Urinary bladder (tissue), 4 donors: ENCODE results near the gene PRICKLE2. TPM values are rescaled to one million over a fixed set of nuclear protein-coding genes. Genes with fewer than 3 reads are reported as not detected.

ENCODE experiments used
- DNase-seq: peaks from one replicate; pipeline ENCODE4 v3.0.0-alpha.2; 2015; ENCODE audit errors: extremely low spot score
- H3K27ac ChIP-seq: one replicate; pipeline ENCODE4 v1.5.1; 2013; ENCODE audit warnings: low read depth, mild to moderate bottlenecking, moderate library complexity
- H3K36me3 ChIP-seq: one replicate; pipeline ENCODE4 v1.6.1; 2013; ENCODE audit warnings: mild to moderate bottlenecking, moderate library complexity; ENCODE audit not compliant: insufficient read depth
- H3K4me1 ChIP-seq: one replicate; pipeline ENCODE4 v1.6.1; 2013; ENCODE audit warnings: mild to moderate bottlenecking, moderate library complexity; ENCODE audit not compliant: insufficient read depth
- H3K4me3 ChIP-seq: one replicate; pipeline ENCODE4 v1.5.1; 2013; ENCODE audit warnings: low read depth, low read length
- WGBS: extraction: QIAGEN DNeasy Blood & Tissue Kit; methylation state at CpG from one replicate; pipeline ENCODE4 v1.1.7; 2013; 5-methylcytosine and 5-hydroxymethylcytosine counted together
- polyA plus RNA-seq: library from polyadenylated mRNA; stranded (reverse); fragments of 200-250 nt; gene quantifications from one replicate; pipeline ENCODE4 v1.2.3, GENCODE V29; 2013
- total RNA-seq: library from RNA; depleted of rRNA; stranded (reverse); fragments of >200 nt; gene quantifications from one replicate; pipeline ENCODE4 v1.2.3, GENCODE V29; 2014
- donor health status: healthy with polysubstance abuse.
- donor health status: healthy.

PRICKLE2 gene
- total and polyA plus RNA-seq, 2 donors = 22.4 to 89.7 TPM

- no peak for DNase-seq
- Histone ChIP-seq H3K27ac (no peak overlapping the region), H3K36me3 (peaks cover 2% of the 10 kb centered on the region), H3K4me1 (no peaks in the 10 kb centered on the region), H3K4me3 (no peak overlapping the region)
- WGBS = 93% methylated on average over 4 of the region's 4 CpGs
Observed at GRCh38 chr3:64262574-64263114, 37.4 kb upstream of the PRICKLE2 start.

GRCh38 chr3:64260431-64260830, 35.2 kb upstream of the PRICKLE2 start:
- Histone ChIP-seq H3K4me3 (no peak overlapping the region), H3K4me1 (peaks cover 1% of the 10 kb centered on the region)

DNA sequence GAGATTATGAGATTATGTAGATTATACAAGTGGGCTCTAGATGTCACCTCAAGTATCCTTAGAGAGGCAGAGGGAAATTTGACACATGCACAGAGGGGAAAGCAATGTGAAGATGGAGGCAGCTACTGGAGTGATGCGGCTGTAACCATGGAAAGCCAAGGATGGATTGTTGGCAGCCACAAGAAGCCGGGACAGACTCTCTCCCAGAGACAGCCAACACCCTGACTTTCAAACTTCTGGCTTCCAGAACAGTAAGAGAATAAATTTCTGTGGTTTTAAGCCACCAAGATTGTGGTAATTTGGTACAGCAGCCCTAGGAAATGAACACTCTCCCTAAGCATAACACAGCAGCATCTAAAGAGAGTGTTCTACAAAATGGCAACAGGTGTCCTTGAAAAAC, 34.4 kb upstream of the PRICKLE2 start:
- no peak for DNase-seq
- Histone ChIP-seq H3K27ac (no peak overlapping the region), H3K36me3 (peaks cover 3% of the 10 kb centered on the region), H3K4me1 (peaks cover 1% of the 10 kb centered on the region), H3K4me3 (no peak overlapping the region)
- WGBS = 40% methylated on average over 2 of the region's 2 CpGs

More at GRCh38 chr3:64260431-64260830, 35.2 kb upstream of the PRICKLE2 start:
- DNase-seq = no peak
- WGBS = 22% methylated on average over 4 of the region's 4 CpGs
- Histone ChIP-seq H3K36me3 (peaks cover 3% of the 10 kb centered on the region), H3K27ac (no peak overlapping the region)

GRCh38 chr3:64257100-64257755, 32.0 kb upstream of the PRICKLE2 start:
- peaks cover 3% of the 10 kb centered on the region for H3K36me3 ChIP-seq
- H3K4me1 ChIP-seq = peaks cover 2% of the 10 kb centered on the region
- H3K27ac ChIP-seq = no peak overlapping the region
- H3K4me3 ChIP-seq = no peak overlapping the region
- no peak for DNase-seq

DNA sequence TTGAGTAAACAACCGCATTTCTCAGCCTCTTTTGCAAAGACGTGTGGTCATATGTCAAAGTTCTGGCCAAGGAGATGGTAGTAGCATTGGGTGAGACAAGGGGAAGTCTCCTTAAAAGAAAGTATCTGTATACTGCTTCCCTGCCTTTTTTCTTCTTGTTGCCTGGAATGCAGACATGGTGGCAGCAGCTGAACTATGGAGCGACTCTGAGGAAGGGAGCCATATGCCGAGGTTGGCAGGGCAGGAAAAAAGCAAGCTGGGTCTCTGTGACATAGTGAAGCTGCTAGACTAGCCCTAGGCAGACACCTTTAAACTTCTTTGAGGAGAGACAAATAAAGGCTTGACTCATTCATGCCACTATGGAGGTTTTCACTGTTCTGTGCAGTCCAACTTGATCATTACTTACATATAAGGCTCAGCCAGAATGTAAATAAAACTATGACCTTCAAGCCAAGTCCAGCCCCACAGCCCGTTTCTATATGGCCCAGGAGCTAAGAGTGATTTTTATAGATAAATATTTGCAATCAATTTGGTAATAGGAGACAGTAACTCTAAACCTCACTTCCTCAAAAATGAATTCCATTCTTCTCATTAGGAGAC, 30.6 kb upstream of the PRICKLE2 start:
- DNase-seq = no peak
- peaks cover 3% of the 10 kb centered on the region for H3K36me3 ChIP-seq
- H3K4me1 ChIP-seq = peaks cover 2% of the 10 kb centered on the region
- no peak overlapping the region for H3K27ac ChIP-seq
- WGBS = 45% methylated on average over 5 of the region's 5 CpGs
- no peak overlapping the region for H3K4me3 ChIP-seq

- WGBS = 53% methylated on average over 2 of the region's 2 CpGs
- peaks cover 2% of the 10 kb centered on the region for H3K4me1 ChIP-seq
- DNase-seq = no peak
- H3K36me3 ChIP-seq = peaks cover 3% of the 10 kb centered on the region
- peak overlapping the region; percentile 52 for H3K27ac ChIP-seq
- no peak overlapping the region for H3K4me3 ChIP-seq
Observed at GRCh38 chr3:64254443-64254842, 29.2 kb upstream of the PRICKLE2 start.

- H3K4me1 ChIP-seq = peaks cover 2% of the 10 kb centered on the region
- H3K4me3 ChIP-seq = no peak overlapping the region
- peaks cover 3% of the 10 kb centered on the region for H3K36me3 ChIP-seq
- WGBS = 42% methylated on average over 6 of the region's 6 CpGs
- no peak for DNase-seq
- H3K27ac ChIP-seq = no peak overlapping the region
Observed at GRCh38 chr3:64253689-64254088, 28.4 kb upstream of the PRICKLE2 start.

GRCh38 chr3:64251019-64251418, 25.8 kb upstream of the PRICKLE2 start:
- no peak for DNase-seq
- WGBS = 94% methylated on average over 3 of the region's 3 CpGs
- no peak overlapping the region for H3K27ac ChIP-seq
- H3K36me3 ChIP-seq = no peaks in the 10 kb centered on the region
- peaks cover 1% of the 10 kb centered on the region for H3K4me1 ChIP-seq
- no peak overlapping the region for H3K4me3 ChIP-seq

GRCh38 chr3:64247991-64248646, 22.9 kb upstream of the PRICKLE2 start:
- H3K4me3 ChIP-seq = no peak overlapping the region
- H3K27ac ChIP-seq = no peak overlapping the region
- no peaks in the 10 kb centered on the region for H3K4me1 ChIP-seq
- DNase-seq = no peak
- no peaks in the 10 kb centered on the region for H3K36me3 ChIP-seq
- whole genome bisulfite sequencing = 54% methylated on average over 4 of the region's 4 CpGs

- no peak overlapping the region for H3K4me3 ChIP-seq
- WGBS = 77% methylated on average over 9 of the region's 9 CpGs
- H3K36me3 ChIP-seq = no peaks in the 10 kb centered on the region
- no peaks in the 10 kb centered on the region for H3K4me1 ChIP-seq
- no peak overlapping the region for H3K27ac ChIP-seq
- DNase-seq = no peak
Observed at GRCh38 chr3:64244011-64244942, 19.0 kb upstream of the PRICKLE2 start.

DNA sequence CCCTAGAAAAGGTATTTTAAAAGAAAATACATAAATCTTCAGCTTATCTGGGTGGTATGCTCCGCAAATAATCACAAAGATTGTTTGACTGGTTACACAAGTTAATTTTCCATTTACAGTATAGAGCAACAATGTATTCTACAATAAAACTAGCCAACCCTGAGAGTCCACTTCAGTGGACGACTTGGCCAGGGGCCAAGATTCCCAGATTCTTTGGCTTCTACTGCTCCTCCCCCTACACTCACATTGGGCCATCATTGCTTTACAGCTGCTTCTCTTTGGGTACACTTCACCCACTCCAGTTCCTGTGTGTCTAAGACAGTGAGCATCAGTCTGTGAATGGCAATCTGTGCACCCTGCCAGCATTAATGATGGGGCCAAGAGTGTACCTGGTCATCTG, 17.2 kb upstream of the PRICKLE2 start:
- Histone ChIP-seq H3K36me3 (no peaks in the 10 kb centered on the region), H3K27ac (no peak overlapping the region), H3K4me3 (no peak overlapping the region), H3K4me1 (no peaks in the 10 kb centered on the region)
- DNase-seq = no peak
- 46% methylated on average over 2 of the region's 2 CpGs for WGBS

- 75% methylated on average over 2 of the region's 2 CpGs for WGBS
- no peak overlapping the region for H3K27ac ChIP-seq
Observed at GRCh38 chr3:64240959-64241358, 15.7 kb upstream of the PRICKLE2 start.

DNA sequence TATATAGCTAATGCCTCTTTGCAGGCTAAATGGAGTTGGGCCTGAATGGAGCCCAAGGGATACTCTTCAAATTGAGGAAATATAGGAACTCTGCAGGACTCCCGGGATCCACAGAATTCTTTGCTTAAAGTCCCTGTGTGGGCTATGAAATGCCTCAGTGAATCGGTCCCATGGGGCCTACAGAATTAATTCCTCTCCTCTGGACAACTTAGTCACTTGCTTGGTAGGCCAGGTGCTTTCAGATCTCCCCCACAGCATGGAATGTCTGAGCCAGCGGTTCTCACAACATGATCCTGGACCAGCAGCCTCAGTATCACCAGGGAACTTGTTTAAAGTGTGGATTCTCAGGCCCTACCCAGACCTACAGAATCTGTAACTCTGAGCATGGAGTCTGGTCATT, 15.1 kb upstream of the PRICKLE2 start:
- Histone ChIP-seq H3K36me3 (no peaks in the 10 kb centered on the region), H3K27ac (no peak overlapping the region), H3K4me1 (no peaks in the 10 kb centered on the region), H3K4me3 (no peak overlapping the region)
- 76% methylated on average over 3 of the region's 3 CpGs for WGBS
- DNase-seq = no peak

More at GRCh38 chr3:64240959-64241358, 15.7 kb upstream of the PRICKLE2 start:
- no peaks in the 10 kb centered on the region for H3K36me3 ChIP-seq
- no peak for DNase-seq
- H3K4me3 ChIP-seq = no peak overlapping the region
- H3K4me1 ChIP-seq = no peaks in the 10 kb centered on the region
